K562 (cell line): ENCODE results near the gene VPS45. TPM values are rescaled to one million over a fixed set of nuclear protein-coding genes. Genes with fewer than 3 reads are reported as not detected.

ENCODE experiments used
- FOXP4 ChIP-seq: sonication (generic); formaldehyde crosslinking; IDR thresholded peaks from 2 replicates; pipeline ENCODE4 v1.8.0; 2022; ENCODE audit warnings: mild to moderate bottlenecking, missing genetic modification reagents, borderline replicate concordance
- MAZ ChIP-seq, 2 experiments: fragments of 450-650 bp in 1 of 2; sonication (generic) in 1 of 2; formaldehyde crosslinking; IDR thresholded peaks in 1 of 2; conservative IDR thresholded peaks in 1 of 2; 2 replicates each; pipeline versions ENCODE4 v1.4.0 to v1.5.0; 2020; ENCODE audit warnings: mild to moderate bottlenecking in 1 of 2, missing genetic modification reagents in 1 of 2
- MEF2A ChIP-seq: IDR thresholded peaks from 2 replicates; pipeline ENCODE4 v1.6.1; 2011; ENCODE audit warnings: low read depth, mild to moderate bottlenecking, low read length, moderate library complexity; ENCODE audit not compliant: control insufficient read depth
- NFXL1 ChIP-seq: fragments of 450-650 bp; formaldehyde crosslinking; IDR thresholded peaks from 2 replicates; pipeline ENCODE4 v1.4.0; 2021; ENCODE audit warnings: mild to moderate bottlenecking
- SAFB ChIP-seq: fragments of 200-400 bp; formaldehyde crosslinking; IDR thresholded peaks from 2 replicates; pipeline ENCODE4 v1.6.1; 2017; ENCODE audit warnings: low read depth, low read length, borderline replicate concordance
- ZNF324 ChIP-seq: fragments of 250-450 bp; sonication (Bioruptor Pico); IDR thresholded peaks from 2 replicates; pipeline ENCODE4 v1.4.0; 2020; ENCODE audit warnings: mild to moderate bottlenecking
- polyA plus RNA-seq, 8 experiments: library from polyadenylated mRNA; depleted of rRNA in 4 of 8; stranded (reverse) in 5 of 8; unstranded in 3 of 8; fragments of >200 nt; fragmentation: Nextera tagmentation in 2 of 8; fragmentation: Illumina TruSeq in 1 of 8; extraction: Ambion mirVana in 2 of 8; extraction: Trizol in 1 of 8; gene quantifications; 2 replicates each; pipeline versions ENCODE4 v1.2.1 to v1.2.3, GENCODE V29; 2011 to 2014; ENCODE audit warnings: inconsistent platforms in 1 of 8, missing spikeins in 1 of 8
- total RNA-seq, 7 experiments: library from RNA; depleted of rRNA in 6 of 7; stranded (reverse); fragments of >200 nt in 6 of 7; fragmentation: Illumina TruSeq in 2 of 7; extraction: Trizol in 2 of 7; gene quantifications; 2 replicates each; pipeline versions ENCODE4 v1.2.1 to v1.2.3, GENCODE V29; 2011 to 2021; ENCODE audit warnings: low replicate concordance in 1 of 7
- TF ChIP-seq, protein P1 (sequence below): fragments of 150-350 bp; conservative IDR thresholded peaks from 2 replicates; pipeline ENCODE4 v1.6.1; 2014; ENCODE audit warnings: low read length
- TF ChIP-seq, protein P2 (sequence below): IDR thresholded peaks from 3 replicates; pipeline ENCODE4 v1.6.1; 2011; ENCODE audit warnings: borderline replicate concordance, mild to moderate bottlenecking; ENCODE audit not compliant: insufficient read length, insufficient read depth
- TF ChIP-seq, protein P3 (sequence below): fragments of 250-450 bp; sonication (Bioruptor Pico); IDR thresholded peaks from 2 replicates; pipeline ENCODE4 v1.5.0; 2021; ENCODE audit warnings: mild to moderate bottlenecking, moderate library complexity
- TF ChIP-seq, protein P4 (sequence below): IDR thresholded peaks from 3 replicates; pipeline ENCODE4 v1.6.1; 2011; ENCODE audit warnings: borderline replicate concordance, mild to moderate bottlenecking, moderate library complexity; ENCODE audit not compliant: insufficient read length; ENCODE audit errors: extremely low read depth

Gene VPS45
- total and polyA plus RNA-seq, 9 of the 15 experiments (the other 6 are each of a cell fraction or from before 2014, with no cell fraction given): 17.9 to 48.2 (median 34.4) TPM

DNA sequence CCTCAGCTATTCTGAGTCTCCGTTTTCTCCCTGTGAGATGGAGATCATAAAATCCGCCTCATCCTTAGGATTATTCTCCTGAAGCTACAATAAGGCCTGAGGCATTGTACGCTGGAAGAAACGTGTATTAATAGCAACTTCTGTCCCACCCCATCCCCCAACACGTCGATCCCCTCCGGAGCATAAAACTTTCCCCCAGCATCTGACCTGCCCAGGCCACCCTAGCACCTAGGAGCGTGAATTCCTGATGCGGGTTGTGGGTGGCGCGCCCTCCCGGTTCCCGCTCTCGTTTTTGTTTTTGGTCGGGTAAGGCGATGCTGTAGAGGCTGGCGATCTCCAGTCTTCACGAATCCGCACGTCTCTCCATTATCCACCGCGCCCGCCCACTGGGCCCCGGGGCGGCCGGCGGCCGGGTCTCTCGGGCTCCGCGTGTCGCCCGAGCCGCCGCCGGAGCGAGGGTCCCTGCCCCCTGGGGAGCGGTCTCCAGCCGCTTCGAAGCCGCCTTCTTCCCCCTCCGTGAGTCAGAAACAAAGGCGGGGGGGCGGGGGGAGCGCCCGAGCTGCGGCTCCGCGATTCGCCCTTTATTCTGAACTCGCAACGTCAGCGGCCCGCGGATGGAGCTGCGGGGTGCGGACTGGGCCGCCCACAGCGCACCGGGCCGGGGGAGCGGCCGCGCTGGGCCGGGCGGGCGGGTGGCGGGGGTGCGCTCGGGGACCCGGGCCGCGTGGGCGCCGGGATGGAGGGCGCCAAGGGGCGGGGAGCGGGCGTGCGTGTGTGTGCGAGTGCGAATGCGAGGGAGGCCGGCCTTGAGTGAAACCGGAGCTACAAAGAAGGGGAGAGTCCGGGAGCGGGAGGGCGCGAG lies 81.9 kb downstream of the VPS45 start, which contains the start of gene PLEKHO1 (continued):
- TF ChIP-seq FOXP4 (no peak), MAZ (CRISPR knock-in tag; conservative IDR thresholded peaks at IDR 0.05 in 1 of 2, IDR thresholded peaks at IDR 0.05 in 1 of 2) (no peak), SAFB (no peak), ZNF324 (CRISPR knock-in tag) (no peak), MEF2A (no peak), NFXL1 (no peak)
- TF ChIP-seq, protein P1, sequence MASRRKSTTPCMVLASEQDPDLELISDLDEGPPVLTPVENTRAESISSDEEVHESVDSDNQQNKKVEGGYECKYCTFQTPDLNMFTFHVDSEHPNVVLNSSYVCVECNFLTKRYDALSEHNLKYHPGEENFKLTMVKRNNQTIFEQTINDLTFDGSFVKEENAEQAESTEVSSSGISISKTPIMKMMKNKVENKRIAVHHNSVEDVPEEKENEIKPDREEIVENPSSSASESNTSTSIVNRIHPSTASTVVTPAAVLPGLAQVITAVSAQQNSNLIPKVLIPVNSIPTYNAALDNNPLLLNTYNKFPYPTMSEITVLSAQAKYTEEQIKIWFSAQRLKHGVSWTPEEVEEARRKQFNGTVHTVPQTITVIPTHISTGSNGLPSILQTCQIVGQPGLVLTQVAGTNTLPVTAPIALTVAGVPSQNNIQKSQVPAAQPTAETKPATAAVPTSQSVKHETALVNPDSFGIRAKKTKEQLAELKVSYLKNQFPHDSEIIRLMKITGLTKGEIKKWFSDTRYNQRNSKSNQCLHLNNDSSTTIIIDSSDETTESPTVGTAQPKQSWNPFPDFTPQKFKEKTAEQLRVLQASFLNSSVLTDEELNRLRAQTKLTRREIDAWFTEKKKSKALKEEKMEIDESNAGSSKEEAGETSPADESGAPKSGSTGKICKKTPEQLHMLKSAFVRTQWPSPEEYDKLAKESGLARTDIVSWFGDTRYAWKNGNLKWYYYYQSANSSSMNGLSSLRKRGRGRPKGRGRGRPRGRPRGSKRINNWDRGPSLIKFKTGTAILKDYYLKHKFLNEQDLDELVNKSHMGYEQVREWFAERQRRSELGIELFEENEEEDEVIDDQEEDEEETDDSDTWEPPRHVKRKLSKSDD: no peak
- TF ChIP-seq, protein P2, sequence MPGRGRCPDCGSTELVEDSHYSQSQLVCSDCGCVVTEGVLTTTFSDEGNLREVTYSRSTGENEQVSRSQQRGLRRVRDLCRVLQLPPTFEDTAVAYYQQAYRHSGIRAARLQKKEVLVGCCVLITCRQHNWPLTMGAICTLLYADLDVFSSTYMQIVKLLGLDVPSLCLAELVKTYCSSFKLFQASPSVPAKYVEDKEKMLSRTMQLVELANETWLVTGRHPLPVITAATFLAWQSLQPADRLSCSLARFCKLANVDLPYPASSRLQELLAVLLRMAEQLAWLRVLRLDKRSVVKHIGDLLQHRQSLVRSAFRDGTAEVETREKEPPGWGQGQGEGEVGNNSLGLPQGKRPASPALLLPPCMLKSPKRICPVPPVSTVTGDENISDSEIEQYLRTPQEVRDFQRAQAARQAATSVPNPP: no peak
- TF ChIP-seq, protein P3, sequence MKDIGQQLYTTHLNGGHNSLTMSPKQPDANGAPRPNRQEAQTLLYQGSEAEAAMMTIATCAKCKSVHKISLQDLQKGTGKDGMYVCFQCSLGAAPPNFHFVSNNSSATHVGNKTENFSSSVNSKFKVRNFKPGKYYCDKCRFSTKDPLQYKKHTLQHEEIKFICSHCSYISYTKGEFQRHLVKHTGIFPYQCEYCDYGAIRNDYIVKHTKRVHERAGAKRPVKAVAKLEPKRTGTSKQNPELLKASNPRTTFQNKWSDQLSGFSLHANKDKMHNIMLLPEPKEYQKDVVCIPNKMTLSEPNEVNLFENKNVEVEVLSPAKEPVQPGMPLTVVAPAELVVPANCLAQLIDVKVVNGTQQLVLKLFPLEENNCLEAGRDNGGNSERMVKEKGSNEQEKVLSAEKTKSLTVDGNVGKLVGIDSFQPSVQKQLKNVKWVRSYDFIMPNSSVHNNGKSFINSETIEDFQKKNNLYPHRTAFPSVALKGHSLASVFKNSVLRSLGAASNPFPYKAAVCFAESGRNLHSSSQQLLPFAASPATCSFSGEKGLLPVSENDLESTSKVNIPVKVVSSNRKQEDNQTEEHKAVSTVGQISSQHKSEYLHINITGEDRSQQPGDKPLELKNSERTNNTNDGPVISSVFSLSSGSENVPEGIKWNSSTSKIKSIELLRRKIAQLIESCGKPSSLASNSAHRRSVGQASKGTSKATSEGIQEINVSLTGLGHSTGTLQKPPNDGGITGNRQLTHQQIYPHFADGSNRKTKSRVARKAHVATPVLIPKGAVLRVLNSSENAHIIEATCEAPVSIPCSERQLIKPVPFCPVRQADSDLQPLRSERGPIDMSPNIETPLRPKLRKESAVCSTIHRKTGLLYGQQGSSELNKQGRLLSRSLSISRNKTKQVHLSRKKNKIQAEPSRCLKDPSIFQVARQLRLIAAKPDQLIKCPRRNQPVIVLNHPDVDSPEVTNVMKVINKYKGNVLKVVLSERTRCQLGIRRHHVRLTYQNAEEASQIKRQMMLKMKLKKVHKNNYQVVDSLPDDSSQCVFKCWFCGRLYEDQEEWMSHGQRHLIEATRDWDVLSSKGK (CRISPR knock-in tag): no peak
- TF ChIP-seq, protein P4, sequence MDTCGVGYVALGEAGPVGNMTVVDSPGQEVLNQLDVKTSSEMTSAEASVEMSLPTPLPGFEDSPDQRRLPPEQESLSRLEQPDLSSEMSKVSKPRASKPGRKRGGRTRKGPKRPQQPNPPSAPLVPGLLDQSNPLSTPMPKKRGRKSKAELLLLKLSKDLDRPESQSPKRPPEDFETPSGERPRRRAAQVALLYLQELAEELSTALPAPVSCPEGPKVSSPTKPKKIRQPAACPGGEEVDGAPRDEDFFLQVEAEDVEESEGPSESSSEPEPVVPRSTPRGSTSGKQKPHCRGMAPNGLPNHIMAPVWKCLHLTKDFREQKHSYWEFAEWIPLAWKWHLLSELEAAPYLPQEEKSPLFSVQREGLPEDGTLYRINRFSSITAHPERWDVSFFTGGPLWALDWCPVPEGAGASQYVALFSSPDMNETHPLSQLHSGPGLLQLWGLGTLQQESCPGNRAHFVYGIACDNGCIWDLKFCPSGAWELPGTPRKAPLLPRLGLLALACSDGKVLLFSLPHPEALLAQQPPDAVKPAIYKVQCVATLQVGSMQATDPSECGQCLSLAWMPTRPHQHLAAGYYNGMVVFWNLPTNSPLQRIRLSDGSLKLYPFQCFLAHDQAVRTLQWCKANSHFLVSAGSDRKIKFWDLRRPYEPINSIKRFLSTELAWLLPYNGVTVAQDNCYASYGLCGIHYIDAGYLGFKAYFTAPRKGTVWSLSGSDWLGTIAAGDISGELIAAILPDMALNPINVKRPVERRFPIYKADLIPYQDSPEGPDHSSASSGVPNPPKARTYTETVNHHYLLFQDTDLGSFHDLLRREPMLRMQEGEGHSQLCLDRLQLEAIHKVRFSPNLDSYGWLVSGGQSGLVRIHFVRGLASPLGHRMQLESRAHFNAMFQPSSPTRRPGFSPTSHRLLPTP: no peak
